Heart left ventricle (tissue), 13 donors: Measurements from ENCODE around the gene CFAP69.

ENCODE experiments used
- POLR2A ChIP-seq, 2 donors: fragments of 450-650 bp; IDR thresholded peaks; one replicate each; pipeline ENCODE4 v1.6.1; 2017; ENCODE audit warnings: antibody characterized with exemption in 2 of 2, mild to moderate bottlenecking in 2 of 2, moderate library complexity in 2 of 2
- TF ChIP-seq, protein P1 (sequence below), 12 donors: fragments of 200-600 bp; sonication (generic) in 4 of 12; IDR thresholded peaks; one replicate each; pipeline versions ENCODE4 v1.5.0 to v1.8.0; 2018 to 2022; ENCODE audit warnings: antibody characterized with exemption in 12 of 12, mild to moderate bottlenecking in 5 of 12
- donor health status: ischemic (EF 13 %, LVEDD 7.1; RV severe dilation, severe dysfunction).
- donor health status: DM: no; HTN: yes; CAD: no.
- donor health status: DM: no; HTN: no; CAD: no.
- donor health status: ischemic (EF 25% LVEDD 6.9; RV normal size, moderate dysfunction).
- donor health status: ischemic (EF 25% LVEDD 5.7; RV mildly dilated, moderate dysfunction).
- donor health status: ischemic (EF 35%, LVEDD 5.7; RV mildly dilated, moderate dysfunction).
- donor health status: nonischemic (EF 11% LVEDD 7.7; RV severe dilation, severe dysfunction).
- donor health status: DM: yes; HTN: yes; CAD: no.
- donor health status: PGD.
- donor health status: ischemic (EF 29% LVEDD 5.4; RV normal size, mild dysfunction).
- donor health status: nonischemic (EF 23%, LVEDD 6.1; RV moderate dilation, normal function).

- TF ChIP-seq, protein P1, sequence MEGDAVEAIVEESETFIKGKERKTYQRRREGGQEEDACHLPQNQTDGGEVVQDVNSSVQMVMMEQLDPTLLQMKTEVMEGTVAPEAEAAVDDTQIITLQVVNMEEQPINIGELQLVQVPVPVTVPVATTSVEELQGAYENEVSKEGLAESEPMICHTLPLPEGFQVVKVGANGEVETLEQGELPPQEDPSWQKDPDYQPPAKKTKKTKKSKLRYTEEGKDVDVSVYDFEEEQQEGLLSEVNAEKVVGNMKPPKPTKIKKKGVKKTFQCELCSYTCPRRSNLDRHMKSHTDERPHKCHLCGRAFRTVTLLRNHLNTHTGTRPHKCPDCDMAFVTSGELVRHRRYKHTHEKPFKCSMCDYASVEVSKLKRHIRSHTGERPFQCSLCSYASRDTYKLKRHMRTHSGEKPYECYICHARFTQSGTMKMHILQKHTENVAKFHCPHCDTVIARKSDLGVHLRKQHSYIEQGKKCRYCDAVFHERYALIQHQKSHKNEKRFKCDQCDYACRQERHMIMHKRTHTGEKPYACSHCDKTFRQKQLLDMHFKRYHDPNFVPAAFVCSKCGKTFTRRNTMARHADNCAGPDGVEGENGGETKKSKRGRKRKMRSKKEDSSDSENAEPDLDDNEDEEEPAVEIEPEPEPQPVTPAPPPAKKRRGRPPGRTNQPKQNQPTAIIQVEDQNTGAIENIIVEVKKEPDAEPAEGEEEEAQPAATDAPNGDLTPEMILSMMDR (IDR thresholded peaks at IDR 0.05) = no peak
- TF ChIP-seq POLR2A (IDR thresholded peaks at IDR 0.05) = no peak
Measured at GRCh38 chr7:90233569-90233968, 11.4 kb upstream of the CFAP69 start.
